Pancreas (tissue), 10 donors: ENCODE data around the gene HTRA1. TPM values are rescaled to one million over a fixed set of nuclear protein-coding genes. Genes with fewer than 3 reads are reported as not detected.

Experiments used
- ATAC-seq, 4 donors: fragments of 200-7000 bp; cut with Tn5 transposase; one replicate each; pipeline versions ENCODE4 v1.8.0 to v1.9.1; 2020; ENCODE audit warnings: mild to moderate bottlenecking in 4 of 4, moderate library complexity in 4 of 4
- DNase-seq, 6 donors: peaks; one replicate each; pipeline ENCODE4 v3.0.0-alpha.2; 2020
- FAIRE-seq: peaks from 2 replicates; lab custom pipeline; 2012; peaks lifted over from hg19 to GRCh38; lab: Jason Lieb, UNC
- H3K27ac ChIP-seq, 4 donors: fragments of 200-600 bp; sonication (generic); 1 replicate in 3 of 4; 2 replicates in 1 of 4; pipeline versions ENCODE4 v1.5.0 to v1.8.0; 2020
- H3K27me3 ChIP-seq, 4 donors: fragments of 200-600 bp; one replicate each; pipeline ENCODE4 v1.8.0; 2021
- H3K36me3 ChIP-seq, 3 donors: fragments of 200-600 bp; sonication (generic) in 1 of 3; one replicate each; pipeline versions ENCODE4 v1.5.0 to v1.8.0; 2020 to 2021
- H3K4me1 ChIP-seq, 3 donors: fragments of 200-600 bp; one replicate each; pipeline ENCODE4 v1.8.0; 2021
- H3K4me3 ChIP-seq, 4 donors: fragments of 200-600 bp; sonication (generic) in 2 of 4; one replicate each; pipeline versions ENCODE4 v1.5.0 to v1.8.0; 2020 to 2021
- H3K9me3 ChIP-seq, 4 donors: fragments of 200-600 bp; one replicate each; pipeline ENCODE4 v1.8.0; 2021
- WGBS, 2 donors: extraction: QIAGEN DNeasy Blood & Tissue Kit; methylation state at CpG; one replicate each; pipeline ENCODE4 v1.1.7; 2013; 5-methylcytosine and 5-hydroxymethylcytosine counted together
- intact Hi-C, 3 donors: fragments of 100-400 bp; cut with DNase I; formaldehyde crosslinking; loops; one replicate each; pipeline versions ENCODE4 v1.11.1 to v1.14.2; 2022
- polyA plus RNA-seq, 2 donors: library from polyadenylated mRNA; stranded (reverse); fragments of 200-250 nt; gene quantifications; one replicate each; pipeline ENCODE4 v1.2.3, GENCODE V29; 2013
- total RNA-seq, 6 donors: library from RNA; stranded (reverse); fragmentation: NEBNext Ultra II Directional in 4 of 6; extraction: Animal tissue kit (Norgen Biotek cat#: 25700) in 4 of 6; gene quantifications; one replicate each; pipeline versions ENCODE4 v1.2.1 to v1.2.4, GENCODE V29; 2021 to 2023
- TF ChIP-seq, protein P1 (sequence below), 4 donors: fragments of 200-600 bp; sonication (generic) in 3 of 4; IDR thresholded peaks; one replicate each; pipeline versions ENCODE4 v1.5.0 to v1.8.0; 2021; ENCODE audit warnings: antibody characterized with exemption in 4 of 4
- donor health status: healthy with polysubstance abuse.
- donor health status: DM: no; HTN: no; CAD: no; lungs with moderate emphysema.
- donor health status: DM: no; HTN: no; CAD: no.
- donor health status: control.
- donor health status: control.
- donor health status: Bipolar disorder and iron deficiency.
- donor health status: DM: yes; HTN: yes; CAD: no.
- donor health status: DM: no; HTN: no; CAD: no.
- donor health status: DM: no; HTN: no; CAD: no.
- donor health status: DM: yes; HTN: yes; CAD: no.

Gene HTRA1
- total and polyA plus RNA-seq, 8 donors: 10.4 to 83.0 (median 20.8) TPM

DNA sequence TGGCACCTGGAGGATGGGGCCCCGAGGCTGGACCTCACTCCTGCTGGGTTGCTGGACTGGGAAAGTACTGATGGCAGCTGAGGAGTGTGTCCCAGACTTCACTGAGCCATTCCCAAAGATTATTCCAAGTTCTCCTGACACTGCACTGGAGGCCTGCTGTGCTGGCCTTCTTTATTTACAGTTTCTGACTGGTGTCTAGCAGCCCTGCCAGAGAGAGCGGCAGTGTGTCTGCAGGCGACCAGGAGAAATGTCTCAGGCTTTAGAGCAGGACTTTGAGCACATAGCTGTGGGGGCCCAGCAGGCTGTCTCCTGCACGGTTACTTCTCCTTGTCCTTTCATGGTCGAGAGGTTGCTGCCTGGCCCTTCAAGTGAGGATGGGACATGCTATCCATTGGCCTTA lies 16.1 kb downstream of the HTRA1 start:
- WGBS, 2 donors: 87 to 92% methylated on average over 5 of the region's 5 CpGs

DNA sequence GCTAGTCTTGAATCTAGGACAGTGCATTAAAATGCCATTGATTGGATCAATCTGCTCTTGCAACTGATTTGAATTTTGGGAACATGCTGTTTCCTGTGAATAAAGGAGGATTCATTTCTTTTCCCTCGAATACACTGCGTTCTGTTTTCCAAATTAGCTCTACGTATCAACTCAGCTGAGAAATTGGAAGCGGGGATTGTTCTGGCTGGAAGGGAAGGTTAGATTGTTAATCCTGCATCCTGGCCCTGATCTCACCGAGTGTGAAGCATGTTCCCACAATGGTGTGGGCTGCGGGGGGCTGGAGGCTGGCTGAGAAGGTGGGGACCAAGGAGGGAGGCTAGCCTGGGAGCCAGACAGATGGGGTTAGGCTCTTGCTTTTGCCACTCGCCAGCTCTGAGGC lies 17.6 kb downstream of the HTRA1 start:
- Histone ChIP-seq H3K9me3 (no peaks in the 10 kb centered on the region), H3K36me3 (no peaks in the 10 kb centered on the region), H3K4me1 (peaks cover 0 to 3% (median 0%) of the 10 kb centered on the region in 3 donors), H3K27ac (no peak overlapping the region), H3K27me3 (no peaks in the 10 kb centered on the region), H3K4me3 (no peak overlapping the region)
- 86 to 91% methylated on average over 7 of the region's 7 CpGs for WGBS, 2 donors
- ATAC-seq (no peak), FAIRE-seq (no peak), DNase-seq (peak in 1 of 6 donors; percentile 39)
- TF ChIP-seq, protein P1, sequence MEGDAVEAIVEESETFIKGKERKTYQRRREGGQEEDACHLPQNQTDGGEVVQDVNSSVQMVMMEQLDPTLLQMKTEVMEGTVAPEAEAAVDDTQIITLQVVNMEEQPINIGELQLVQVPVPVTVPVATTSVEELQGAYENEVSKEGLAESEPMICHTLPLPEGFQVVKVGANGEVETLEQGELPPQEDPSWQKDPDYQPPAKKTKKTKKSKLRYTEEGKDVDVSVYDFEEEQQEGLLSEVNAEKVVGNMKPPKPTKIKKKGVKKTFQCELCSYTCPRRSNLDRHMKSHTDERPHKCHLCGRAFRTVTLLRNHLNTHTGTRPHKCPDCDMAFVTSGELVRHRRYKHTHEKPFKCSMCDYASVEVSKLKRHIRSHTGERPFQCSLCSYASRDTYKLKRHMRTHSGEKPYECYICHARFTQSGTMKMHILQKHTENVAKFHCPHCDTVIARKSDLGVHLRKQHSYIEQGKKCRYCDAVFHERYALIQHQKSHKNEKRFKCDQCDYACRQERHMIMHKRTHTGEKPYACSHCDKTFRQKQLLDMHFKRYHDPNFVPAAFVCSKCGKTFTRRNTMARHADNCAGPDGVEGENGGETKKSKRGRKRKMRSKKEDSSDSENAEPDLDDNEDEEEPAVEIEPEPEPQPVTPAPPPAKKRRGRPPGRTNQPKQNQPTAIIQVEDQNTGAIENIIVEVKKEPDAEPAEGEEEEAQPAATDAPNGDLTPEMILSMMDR (IDR thresholded peaks at IDR 0.05): no peak
- intact Hi-C loops: no loop called here

More for the DNA sequence above, 16.1 kb downstream of the HTRA1 start:
- intact Hi-C loops: no loop called here
- no peak overlapping the region for H3K4me3 ChIP-seq
- TF ChIP-seq, protein P1 (IDR thresholded peaks at IDR 0.05): no peak
- peaks cover 0 to 3% (median 0%) of the 10 kb centered on the region in 3 donors for H3K4me1 ChIP-seq
- no peaks in the 10 kb centered on the region for H3K36me3 ChIP-seq
- DNase-seq (peak in 1 of 6 donors; percentile 24), FAIRE-seq (no peak), ATAC-seq (no peak)
- H3K9me3 ChIP-seq: no peaks in the 10 kb centered on the region
- no peaks in the 10 kb centered on the region for H3K27me3 ChIP-seq
- no peak overlapping the region for H3K27ac ChIP-seq

DNA sequence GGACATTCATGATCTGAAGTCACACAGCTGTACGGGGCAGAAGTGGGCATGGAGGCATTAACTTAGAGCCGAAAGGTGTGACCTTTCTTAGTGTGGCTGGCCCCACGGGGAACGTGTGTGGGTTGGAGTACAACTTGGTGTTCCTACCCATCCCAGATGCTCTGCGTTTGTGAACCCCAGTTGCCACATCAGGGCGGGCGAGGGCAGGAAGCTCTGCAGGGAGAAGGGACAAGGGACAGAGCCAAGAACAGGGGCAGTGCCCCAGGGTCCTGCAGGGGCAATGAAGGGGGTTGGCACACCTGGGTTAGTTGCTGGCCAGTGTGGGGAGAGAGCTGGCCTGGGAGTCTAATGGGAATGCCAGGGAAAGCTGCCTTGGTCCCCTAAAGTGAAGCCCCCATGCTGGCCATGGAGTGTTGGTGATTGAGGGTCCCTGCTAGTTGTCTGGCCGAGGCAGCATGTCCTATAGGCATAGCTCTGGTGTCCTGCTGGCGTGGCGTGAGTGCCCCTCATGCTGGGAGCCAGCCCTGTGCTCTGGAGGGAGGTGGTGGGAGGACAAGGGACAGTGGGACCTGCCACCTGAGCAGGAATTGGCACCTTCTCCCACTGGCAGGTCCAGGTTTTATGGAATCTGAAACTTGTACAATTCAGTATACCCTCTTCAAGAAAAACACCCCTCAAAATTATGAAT lies 18.9 kb downstream of the HTRA1 start:
- intact Hi-C loops: no loop called here
- TF ChIP-seq, protein P1 (IDR thresholded peaks at IDR 0.05): no peak
- no peak for FAIRE-seq

DNA sequence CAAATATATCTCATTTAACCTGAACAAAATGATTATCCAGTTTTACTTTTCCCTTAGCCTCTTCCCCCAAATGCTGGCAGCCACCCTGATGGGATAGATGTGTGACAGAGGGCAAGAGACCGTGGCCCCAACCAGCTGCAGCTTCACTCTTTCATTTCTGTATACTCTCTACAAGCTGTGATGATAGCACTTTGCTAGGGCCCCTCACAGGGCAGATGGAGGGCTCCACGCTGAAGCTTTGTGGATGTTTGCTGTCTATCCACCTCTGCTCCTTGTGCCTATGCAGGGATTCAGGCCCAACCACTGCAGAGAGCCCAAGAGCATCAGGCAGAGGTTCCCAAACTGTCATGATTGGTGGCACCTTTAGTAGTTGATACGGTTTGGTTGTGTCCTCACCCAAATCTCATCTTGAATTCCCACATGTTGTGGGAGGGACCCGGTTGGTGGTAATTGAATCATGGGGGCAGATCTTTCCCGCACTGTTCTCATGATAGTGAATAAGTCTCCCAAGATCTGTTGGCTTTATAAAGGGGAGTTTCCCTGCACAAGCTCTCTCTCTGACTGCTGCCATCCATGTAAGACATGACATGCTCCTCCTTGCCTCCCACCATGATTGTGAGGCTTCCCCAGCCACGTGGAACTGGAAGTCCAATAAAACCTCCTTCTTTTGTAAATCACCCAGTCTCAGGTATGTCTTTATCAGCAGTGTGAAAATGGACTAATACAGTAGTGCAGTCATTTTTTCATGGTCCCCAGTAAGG lies 20.1 kb downstream of the HTRA1 start:
- Histone ChIP-seq H3K9me3 (no peaks in the 10 kb centered on the region), H3K4me1 (no peaks in the 10 kb centered on the region), H3K27me3 (no peaks in the 10 kb centered on the region), H3K4me3 (no peak overlapping the region), H3K36me3 (no peaks in the 10 kb centered on the region), H3K27ac (no peak overlapping the region)
- DNase-seq (peak in 1 of 6 donors; percentile 17), ATAC-seq (no peak), FAIRE-seq (no peak)
- 88 to 94% methylated on average over 6 of the region's 6 CpGs for WGBS, 2 donors
- TF ChIP-seq, protein P1 (IDR thresholded peaks at IDR 0.05): no peak
- intact Hi-C loops: no loop called here

More for the DNA sequence above, 18.9 kb downstream of the HTRA1 start:
- Histone ChIP-seq H3K4me1 (no peaks in the 10 kb centered on the region), H3K9me3 (no peaks in the 10 kb centered on the region), H3K27ac (no peak overlapping the region), H3K27me3 (no peaks in the 10 kb centered on the region), H3K36me3 (no peaks in the 10 kb centered on the region), H3K4me3 (no peak overlapping the region)
- 93 to 97% methylated on average over 10 of the region's 10 CpGs for WGBS, 2 donors
- ATAC-seq (no peak), DNase-seq (peak in 1 of 6 donors; percentile 41)
